HG02642 (cell line): ENCODE measurements around the gene ZBTB16.

Experiments
- ATAC-seq: cut with Tn5 transposase; IDR thresholded peaks from one replicate; pipeline ENCODE4 v1.9.1; 2021; ENCODE audit warnings: mild to moderate bottlenecking; ENCODE audit not compliant: unreplicated experiment, poor library complexity

Gene ZBTB16

DNA sequence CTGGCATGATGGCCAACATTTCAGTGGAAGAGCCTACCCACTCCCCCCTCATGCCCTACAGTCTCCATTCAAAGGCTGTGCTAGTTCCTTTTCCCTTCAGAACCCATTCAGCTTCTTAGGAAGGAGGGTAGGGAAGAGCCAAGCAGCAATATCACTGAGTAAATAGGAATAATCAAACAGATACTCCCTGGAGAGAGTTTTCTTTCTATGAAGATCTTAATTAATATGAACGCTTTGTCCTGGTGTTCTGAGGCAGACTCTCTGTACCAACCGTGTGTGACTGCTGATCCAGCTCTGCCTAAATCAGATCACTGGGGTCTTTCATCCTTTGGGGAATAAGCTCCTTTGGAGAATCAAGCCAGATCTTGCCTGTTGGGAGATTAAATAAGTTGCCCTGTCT, 161.5 kb downstream of the ZBTB16 start:
- no peak for ATAC-seq

DNA sequence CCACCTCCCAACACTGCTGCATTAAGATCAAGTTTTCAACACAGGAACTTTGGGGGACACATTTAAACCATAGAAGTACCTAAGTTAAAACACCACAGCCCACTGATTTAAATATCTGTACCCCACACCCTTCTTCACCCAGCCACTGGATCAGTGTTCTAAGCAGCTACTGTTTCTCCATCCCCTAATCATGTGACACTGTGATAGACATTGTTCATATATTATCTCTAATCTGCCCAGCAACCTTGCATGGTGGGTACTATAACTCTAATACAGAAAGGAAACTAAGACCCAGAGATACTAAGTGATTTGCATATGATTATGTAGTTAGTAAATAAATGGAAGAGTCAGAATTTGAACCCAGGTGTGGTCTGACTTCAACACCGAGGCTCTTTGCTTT, 166.2 kb downstream of the ZBTB16 start:
- no peak for ATAC-seq

DNA sequence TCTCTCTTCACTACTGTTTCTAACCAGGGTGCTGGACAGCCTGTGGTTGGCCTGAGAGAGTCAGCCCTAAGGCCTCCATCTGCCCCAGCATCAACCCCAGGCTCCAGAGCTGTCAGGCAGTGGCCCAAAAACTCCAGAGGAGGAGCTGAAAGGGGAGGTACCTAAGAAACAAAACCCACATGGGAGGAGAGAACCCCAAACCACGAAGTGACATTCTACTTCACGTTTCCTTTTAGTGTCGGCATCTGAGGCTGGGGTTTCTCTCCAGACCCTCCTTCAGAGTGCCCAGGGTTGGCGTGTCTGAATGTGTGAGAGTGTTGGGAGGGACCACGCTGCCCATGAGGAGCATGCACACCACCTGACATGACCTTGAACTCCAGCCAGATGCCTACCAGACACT, 166.8 kb downstream of the ZBTB16 start:
- ATAC-seq: no peak

DNA sequence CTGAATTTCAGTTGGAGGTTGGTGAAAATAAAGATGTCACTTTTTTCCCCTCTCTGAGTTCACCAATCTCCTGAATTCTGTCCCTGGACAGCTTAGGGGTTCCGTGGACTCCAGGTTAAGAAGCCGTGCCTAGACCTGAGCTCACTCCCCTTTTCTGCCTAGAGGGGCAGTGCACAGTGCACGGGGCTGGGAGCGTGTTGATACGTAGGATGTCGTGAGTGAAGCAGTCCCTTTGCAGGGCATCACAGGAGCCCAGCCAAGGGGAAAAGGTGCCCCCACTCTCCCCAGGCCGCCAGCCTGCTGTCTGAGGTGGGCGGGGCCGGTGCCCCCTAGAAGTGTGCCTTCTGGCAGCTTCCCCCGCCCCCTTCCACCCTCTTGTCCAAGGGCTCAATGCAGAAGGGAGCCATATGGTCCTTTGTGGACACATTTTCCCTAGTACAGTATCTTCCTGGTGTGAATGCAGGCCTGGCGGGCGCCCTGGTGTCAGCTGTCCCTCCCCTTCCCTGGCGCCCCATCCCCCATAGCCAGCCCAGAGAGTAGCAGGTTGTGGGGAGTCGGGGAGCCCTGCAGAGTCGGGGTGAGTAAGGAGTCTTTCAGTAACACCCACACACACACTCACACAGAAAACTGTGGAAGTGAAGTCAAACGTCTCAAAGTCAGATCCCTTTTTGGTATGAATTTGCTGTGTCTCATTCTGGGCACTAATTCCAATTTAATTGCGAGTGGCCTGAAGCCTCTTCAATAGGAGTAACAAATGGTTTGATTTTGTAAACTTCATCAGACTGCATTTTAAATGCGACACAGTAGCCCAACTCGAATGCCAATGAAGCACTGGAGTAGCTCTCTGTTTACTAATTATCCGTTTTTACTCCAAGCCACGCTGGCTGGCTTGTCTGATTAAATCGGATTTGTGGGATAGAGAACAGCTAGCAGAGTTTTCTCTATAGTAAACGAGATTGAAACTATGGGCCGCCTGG, 169.2 kb downstream of the ZBTB16 start:
- no peak for ATAC-seq

DNA sequence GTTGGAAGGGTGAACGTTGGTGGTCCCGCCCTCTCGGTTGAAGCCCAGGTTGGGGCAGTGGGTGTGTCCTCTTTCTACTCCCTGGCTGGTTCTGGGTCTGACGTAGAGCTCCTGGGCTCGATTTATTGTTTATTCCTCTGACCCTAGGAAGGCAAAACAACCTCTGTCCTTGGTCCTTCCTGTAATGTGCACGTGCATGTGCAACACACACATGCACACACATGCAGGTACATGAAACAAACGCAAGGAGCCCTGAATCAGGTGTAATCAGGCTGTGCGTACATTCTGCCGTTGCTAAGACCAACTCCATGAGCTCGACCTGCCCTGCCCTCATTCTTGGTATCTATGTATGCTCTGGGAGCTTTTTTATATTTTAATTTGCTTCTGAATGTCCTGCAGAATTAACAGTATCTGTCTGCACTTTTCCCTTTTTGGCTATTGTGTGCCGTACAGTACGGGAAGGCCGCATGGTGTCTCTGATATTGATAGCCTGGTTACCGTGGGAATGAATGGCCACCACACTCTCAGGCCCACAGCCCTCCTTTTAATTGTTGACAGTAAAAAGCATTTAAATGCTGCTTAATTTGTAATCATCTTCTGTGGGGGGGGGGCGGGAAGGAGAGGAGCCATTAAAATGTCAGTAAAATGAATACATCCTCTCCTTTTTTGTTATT, 170.7 kb downstream of the ZBTB16 start:
- no peak for ATAC-seq

DNA sequence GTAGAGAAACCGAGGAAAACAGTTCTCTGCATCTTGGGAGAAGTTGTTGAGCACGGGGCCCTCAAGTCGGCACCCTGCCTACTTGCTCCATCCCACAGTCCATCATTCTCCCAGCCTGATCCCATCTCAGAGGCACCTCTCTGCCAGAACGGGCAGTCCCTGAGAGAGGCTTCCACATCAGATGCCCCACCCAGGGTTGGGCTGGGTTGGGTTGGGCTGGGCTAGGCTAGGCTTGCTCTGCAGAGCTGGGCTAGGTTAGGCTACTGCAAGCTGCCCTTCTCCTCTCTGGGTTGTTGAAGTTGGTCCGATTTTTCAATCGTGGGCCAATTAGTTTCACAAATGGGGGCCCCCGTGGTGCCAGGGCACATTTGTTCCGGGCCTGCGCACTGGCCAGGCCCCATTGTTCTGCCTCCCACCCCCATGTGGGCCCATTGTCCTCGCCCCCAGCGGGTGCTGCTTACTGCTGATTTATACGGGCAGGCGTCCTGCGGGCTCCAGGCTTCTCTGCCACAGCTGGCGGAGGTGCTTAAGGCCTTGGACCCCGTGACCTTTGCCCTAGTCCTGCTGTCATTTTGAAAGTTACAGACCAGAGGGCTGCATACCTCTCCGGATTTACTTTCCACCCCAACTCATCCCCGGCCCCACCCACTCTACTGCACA, 173.0 kb downstream of the ZBTB16 start:
- no peak for ATAC-seq

DNA sequence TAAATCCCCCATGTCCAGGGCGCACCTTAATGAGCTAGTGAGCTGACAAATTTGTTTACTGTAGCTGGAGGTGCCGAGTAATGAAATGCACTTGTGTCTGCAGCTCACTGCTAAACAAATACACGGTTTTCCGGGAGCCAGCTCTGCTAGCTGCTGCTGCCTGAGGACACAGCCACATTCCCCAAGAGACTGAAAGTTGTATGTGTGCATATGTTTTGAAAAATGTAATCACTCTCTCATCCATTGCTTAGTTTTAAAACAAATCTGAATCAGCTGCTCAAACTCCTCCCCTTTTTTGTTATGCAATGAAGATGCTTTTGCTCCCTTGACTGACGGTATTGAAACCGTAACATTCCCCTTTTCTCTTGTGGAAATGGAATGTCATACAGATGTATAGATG, 174.2 kb downstream of the ZBTB16 start:
- ATAC-seq: no peak

DNA sequence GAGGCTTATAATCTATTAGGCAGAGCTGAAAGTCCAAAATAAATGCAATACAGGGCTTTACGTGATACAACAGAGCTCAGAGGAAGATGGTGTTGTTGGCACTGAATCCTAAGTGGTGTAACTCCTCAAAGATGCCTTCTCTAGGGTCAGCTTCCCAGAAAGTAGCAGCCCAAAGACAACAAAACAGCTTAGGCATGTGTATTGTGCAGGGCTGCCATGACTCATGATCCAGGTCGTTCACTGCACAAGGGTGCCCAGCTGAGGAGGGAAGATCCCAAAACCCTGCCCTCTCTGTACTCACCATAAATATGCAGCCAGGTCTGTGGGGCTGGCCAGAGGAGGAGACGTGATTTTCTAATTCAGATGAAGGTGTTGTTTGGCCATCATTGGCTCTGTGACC, 177.3 kb downstream of the ZBTB16 start:
- no peak for ATAC-seq

DNA sequence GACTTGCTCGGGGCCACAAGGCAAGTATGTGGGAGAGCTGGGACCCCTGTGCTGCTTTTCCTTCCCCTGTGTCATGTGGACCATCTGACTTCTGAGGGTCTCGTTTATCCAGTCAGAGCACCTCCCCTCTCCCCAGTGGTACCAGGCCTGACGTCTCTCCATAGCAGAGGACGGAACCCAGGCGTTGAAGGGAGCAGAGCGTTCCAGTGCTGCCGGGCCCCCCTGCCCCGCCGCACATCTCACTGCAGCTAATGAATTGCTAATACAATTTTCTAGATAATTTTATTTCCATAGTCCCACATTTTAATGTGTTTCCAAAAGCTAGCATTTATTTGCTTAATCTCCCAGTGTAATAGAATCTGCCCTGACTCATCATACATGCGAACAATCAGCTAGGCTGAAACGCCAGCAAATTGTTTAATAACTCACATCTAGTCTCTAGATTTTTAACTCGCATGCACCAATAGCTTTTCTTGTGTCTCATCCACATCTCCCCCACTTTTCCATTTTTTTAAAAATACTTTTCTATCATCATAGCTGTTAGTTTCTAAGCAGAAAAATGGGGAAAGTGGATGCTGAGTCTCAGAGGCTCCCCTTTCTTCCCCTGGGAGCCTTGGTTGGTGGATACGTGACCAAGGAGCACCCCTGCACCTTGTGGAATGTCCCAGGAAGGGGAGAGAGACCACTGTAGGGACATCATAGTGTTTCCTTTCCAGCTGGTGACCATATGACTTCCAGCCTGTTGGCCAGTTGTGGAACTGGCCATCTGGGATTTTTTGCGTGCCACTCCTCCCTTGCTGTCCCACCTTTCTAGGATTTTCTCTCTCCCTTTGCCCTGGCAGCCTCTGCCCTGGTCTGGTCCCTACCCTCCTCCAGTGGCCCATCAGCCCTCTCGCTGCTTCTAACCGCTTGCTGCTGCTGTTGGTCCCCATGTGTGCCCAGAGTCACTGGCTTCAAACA, 178.1 kb downstream of the ZBTB16 start:
- no peak for ATAC-seq

DNA sequence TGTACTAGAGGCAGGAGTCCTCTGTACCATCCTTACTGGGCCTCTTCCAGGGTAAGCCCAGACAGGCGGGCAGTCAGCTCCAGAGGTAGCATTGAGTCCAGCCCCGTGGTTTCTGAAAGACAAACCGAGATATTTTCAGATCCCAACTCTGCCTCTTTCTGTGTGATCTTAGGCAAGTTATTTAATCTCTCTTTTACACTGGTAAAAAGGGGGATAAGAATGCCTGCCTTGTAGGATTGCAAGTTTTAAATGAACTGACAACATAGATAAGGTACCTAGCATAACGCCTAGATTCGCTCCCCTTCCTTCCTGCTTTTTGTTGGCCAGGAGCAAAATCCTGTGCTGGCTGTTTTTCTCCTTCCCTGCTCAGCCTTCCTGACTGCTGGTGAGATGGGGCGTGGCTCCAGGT, 180.2 kb downstream of the ZBTB16 start:
- no peak for ATAC-seq

DNA sequence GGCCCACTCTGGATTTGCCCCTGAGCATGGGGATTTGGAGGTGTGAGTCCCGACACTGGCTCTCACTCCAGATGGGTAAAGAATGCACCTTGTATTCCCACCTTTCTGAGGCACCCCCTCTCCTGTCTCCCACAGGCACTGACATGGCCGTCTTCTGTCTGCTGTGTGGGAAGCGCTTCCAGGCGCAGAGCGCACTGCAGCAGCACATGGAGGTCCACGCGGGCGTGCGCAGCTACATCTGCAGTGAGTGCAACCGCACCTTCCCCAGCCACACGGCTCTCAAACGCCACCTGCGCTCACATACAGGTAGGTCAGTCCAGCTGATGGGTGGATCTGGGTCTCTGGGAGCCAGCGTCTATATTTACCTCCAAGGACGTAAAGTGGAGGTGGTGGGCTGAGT, 182.5 kb downstream of the ZBTB16 start:
- no peak for ATAC-seq

DNA sequence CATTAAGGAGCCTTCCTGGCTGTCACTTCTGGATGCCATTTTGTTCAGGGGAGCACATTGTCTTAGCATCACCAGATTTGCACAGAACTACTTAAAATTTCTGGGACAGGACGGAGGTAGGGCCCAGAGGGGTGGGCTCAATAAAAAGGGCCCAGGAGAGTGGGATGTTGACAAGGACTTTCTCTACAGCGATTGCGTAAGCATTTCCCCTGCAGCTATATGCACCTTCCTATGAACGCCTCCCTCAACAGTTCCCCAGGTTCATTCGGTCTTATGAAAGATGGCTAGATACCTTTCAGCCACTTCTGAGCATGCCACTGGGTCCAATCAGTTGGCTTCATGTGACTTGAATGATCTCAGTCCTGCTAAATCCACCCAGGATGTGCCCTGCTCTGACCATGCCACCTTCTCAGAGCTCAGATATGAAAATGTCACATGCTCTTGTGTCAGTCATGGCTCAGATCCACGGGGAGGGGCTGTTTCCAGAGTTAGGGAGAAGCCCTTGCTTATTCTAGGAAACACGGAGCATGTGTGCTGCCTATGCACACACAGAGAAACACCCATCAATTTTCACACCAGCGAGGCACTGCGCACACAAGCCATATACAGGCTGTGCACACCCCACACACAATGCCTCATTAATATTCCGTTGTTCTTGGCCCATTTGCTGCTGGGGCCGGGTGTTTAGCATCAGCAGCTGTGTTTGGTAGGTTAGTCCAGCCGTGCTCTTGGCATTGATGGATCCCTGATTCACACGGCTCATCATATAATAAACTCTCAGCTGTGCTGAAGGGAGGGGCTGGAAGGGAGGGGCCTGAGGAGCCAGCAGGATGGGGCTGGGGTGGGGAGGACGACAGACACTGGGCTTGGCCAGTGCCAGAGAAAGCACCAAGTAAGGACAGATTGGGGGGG, 184.2 kb downstream of the ZBTB16 start:
- no peak for ATAC-seq

DNA sequence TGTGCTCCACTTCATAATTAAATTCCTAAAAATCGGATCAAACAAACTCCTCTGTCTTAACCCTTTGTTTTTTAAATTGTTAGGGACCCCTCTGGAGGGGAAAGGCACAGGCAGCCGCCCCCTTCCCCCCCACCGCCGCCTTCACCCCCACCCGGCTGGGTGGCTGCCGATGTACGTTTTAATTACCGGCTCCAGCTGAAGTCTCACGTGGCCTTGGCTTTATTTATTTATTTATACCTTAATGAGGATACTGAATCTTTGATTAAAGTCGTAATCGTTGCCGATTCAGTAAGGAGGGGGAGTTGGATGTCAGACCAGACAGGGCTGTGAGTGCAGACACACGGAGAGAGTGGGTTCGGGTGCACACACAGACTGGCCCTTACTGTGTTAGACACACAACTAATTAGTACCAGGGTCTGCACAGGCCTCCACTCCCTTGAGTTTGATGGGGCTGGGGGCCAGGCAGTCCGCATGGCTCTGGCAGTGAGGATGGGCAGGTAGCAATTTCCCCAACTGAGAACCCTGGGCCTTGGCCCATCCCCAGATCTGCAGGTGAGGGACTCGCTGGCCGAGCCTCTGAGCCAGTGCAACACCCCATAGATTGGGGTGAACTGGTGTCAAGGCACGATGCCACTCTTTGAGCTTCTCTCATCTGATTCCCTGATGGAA, 185.3 kb downstream of the ZBTB16 start:
- ATAC-seq: no peak

DNA sequence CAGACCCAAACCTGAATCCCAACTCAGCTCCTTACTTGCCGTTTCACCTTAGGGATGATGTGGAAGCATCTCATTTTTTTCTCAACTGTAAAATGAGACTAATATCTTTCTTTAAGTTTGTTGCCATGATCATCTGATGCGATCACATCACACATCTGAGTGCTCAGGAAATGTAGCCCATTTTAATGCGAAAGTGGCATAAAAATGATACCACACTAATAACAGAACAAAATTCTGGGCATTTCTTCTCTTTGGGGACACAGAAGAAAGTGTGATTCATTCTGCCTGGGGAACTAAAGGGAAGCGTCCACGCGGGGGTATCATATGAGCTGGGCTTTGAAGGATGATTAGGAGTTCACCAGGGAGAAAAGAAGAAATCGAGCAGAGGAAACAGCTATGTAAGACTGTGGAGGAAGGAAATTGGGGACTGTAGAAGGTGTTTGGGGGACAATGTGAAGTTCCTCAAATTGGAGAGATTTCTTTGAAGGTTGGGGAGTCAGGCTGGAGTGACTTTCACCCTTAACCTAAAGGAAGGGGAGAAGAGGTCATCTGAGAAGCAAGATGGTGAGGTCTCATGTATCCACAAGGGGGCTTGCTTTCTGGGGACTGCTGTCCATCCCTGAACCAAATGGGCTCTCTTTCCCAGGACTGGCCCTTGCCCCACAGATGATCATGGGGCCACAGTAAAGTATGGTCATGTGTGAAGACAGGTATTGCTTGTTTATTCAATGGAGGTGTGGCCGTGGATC, 187.0 kb downstream of the ZBTB16 start:
- ATAC-seq: no peak

DNA sequence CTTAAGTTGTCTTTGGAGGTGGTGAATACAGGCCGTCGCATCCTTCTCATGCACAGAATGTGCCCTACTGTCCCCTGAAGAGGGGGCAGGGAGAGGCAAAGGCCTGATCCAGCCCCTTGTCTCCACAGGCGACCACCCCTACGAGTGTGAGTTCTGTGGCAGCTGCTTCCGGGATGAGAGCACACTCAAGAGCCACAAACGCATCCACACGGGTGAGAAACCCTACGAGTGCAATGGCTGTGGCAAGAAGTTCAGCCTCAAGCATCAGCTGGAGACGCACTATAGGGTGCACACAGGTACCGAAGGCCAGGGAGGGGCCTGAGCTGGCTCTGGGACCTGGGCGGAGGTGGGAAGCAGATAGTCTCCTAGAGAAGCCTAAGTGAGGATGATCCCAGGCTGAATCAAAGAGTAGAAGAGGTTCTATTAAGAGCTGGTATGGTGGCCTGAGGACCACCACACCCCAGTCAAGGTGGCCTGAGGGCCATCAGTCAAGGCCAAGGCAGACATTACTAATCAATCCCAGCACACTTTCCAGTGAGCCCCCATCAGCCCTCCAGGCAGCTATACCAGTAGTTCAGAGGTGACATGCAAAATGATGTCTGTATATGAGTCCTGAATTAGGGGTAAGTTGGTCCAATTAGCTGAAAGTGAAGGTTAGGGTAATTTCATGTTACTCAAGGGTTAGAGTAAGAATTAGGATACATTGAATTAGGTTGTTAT, 187.7 kb downstream of the ZBTB16 start:
- ATAC-seq: no peak

DNA sequence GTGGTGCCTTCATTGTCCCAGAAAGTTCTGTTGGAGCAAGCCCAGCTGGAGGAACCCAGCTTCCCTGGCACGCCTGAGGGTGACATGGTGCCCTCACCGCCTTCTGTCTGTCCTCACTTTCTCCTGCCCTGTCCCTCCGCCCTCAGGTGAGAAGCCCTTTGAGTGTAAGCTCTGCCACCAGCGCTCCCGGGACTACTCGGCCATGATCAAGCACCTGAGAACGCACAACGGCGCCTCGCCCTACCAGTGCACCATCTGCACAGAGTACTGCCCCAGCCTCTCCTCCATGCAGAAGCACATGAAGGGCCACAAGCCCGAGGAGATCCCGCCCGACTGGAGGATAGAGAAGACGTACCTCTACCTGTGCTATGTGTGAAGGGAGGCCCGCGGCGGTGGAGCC, 190.7 kb downstream of the ZBTB16 start:
- no peak for ATAC-seq
